Measurements from ENCODE around the gene CYP46A1.
"Not testable (repeated sequence)": the region's sequence is repeated elsewhere in the genome, so short reads cannot be mapped to it uniquely, and the experiment has no call there.

The CYP46A1 gene

GRCh38 chr14:99683619-99684409 lies at the start of gene CYP46A1:
Gene CYP46A1, plus strand, starts transcription at chr14:99684298. Its CDS starts 120 bp downstream, at chr14:99684418.
- peak; percentile 99 to 100 for DNase-seq

DNA sequence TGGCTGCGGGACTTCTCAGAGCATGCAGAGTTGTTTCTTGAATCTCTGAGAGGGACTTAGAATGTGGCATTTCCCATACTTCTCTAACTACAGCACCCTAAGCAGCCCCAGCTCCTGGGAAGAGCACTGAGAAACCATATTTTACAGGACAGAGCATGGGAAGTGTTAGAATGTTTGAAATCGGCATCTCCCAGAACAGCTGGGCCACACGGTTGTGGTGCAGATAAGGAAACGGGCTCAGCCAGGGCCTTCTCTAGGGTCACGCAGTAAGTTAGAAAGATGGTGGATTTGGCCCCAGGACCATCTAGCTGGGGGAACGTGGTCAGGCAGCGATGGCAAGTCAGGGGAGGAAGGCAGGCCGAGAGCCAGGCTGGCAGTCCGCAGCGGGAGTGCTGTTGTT lies 49.7 kb upstream of the CYP46A1 start:
- no peak for DNase-seq

GRCh38 chr14:99635116-99635515 lies 49.0 kb upstream of the CYP46A1 start:
- DNase-seq: no peak

- no peak for DNase-seq
Observed at GRCh38 chr14:99636487-99636886, 47.6 kb upstream of the CYP46A1 start.

- DNase-seq: no peak
Observed at GRCh38 chr14:99637624-99638023, 46.5 kb upstream of the CYP46A1 start.

- DNase-seq: not testable (repeated sequence)
Observed at GRCh38 chr14:99642771-99643170, 41.3 kb upstream of the CYP46A1 start.

- no peak for DNase-seq
Observed at GRCh38 chr14:99643343-99643742, 40.8 kb upstream of the CYP46A1 start.

DNA sequence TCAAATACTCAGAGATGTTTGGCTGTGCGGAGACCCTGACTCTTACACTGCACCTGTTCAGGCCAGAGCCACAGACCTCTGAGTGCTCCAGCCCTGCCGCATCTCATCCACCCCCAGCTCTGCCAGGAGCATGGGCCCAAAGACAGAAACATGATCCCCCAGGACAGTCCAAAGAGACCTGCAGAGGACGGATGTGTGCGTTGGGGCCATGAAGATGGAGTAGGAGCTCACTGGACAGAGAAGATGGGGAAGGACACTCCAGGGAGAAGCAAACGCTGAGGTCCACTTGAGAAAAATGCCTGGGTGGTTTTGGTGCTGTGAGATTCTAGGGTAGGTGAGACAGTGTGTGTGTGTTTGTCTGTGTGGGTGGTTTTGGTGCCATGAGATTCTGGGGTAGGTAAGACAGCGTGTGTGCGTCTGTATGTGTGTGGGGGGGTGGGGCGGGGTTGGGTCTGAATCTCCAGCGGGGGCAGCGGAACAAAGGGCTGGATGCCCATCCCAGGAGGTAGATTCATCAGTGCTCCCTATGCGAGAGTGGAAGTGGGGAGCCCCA lies 40.0 kb upstream of the CYP46A1 start:
- no peak for DNase-seq

- no peak for DNase-seq
Observed at GRCh38 chr14:99644723-99645544, 39.2 kb upstream of the CYP46A1 start, which contains the start of gene HHIPL1. Gene HHIPL1, plus strand, starts transcription at chr14:99645129. Its CDS starts 79 bp downstream, at chr14:99645208.

DNA sequence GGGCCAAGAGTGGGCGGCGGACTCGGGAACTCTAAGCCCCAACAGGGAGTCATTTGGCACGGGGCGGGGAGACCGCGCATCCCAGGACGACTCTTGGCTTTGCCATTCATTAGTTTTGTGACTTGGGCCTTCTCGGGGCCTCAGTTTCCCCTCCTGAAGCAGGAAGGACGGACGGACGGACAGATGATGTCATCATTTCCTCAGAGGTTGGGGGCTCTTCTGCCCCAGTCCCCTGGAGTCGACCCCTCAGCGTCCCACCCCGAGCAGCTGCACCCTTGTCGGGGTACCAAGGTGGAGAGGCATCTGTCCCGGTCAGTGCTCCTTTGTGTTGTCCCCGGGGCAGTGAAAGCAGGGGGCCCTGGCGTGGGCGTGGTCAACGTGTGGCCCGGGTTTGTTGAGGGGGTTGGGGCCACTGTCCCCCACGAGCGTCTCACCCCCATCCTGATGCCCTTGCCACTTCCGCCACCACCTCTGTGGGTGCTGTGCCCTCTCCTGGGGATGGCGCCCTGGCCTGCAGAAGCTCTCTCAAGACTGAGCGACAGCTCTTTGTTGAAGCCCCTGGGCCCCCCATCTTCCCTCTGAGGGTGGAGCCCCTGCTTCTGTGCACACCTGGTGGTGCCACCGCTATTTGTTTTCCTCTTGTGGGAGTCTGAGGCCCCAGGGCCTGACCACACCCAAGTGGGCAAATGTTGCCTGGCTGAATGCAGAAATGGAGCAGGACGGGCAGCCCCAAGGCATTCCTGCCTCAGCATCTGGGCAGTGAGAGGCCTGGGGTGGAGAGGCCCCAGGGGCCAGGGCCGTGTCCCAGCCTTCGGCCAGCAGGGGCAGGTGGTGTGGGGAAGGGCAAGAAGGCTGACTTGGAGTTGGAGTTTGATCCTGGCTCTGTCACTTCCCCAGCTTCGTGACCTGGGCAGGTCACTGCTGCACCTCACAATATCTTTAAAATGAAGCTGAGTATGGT lies 38.3 kb upstream of the CYP46A1 start:
- no peak for DNase-seq

DNA sequence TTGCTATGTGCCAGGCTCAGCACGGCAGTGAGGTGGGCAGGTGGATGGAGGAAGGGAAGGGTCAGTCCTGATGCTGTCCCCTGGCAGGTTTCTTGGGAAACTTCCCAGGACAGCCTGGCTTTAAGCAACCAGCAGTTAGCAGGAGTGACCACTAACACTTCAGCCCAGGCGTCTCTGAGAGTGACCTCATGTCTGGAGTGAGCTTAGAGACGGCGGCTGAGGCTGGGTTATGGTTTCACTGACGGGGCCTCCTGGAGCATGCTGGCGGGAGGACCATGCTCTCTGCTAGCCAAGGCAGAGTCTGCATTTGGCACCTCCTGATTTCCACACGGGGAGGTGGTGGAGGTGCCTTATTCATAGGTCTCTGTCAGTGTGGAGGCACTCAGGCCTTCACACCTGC lies 36.7 kb upstream of the CYP46A1 start:
- DNase-seq: no peak

DNA sequence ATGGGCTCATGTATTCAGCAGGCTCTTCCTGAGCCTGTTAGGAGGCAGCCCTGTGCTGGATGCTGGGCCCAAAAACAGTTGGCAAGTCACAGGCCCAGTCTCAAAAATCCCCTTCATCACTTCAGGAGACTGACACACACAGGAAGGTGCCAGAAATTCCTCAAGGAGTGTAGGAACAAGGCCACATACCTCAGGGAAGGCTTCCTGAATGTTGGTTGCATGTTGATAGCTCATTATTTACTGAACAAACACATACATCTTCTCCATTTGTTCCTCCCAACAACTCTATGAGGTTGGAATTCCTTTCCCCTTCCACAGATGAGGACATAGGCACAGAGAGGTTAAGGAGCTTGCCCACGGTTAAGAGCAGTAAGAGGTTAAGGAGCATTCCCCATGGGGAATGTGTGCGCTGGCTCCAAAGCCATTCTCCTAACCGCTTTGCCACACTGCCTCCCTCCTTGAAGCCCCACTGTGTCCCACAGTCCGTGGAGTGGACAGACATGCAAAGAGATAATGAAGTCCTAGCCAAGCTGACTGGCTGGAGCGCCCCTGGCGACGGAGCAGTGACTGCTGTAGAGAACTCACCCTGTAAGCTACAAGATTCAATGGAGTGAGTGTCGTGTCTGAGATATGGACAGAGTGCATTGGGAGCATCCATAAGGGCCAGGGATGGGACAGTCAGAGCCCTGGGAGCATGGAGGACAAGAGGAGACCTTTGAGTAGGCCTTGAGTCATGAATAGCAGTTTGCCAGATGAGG lies 35.9 kb upstream of the CYP46A1 start:
- DNase-seq: no peak

- DNase-seq: no peak
Observed at GRCh38 chr14:99649219-99649618, 34.9 kb upstream of the CYP46A1 start.

GRCh38 chr14:99649643-99650042 lies 34.5 kb upstream of the CYP46A1 start:
- DNase-seq: no peak

GRCh38 chr14:99650189-99650588 lies 33.9 kb upstream of the CYP46A1 start:
- DNase-seq: no peak

DNA sequence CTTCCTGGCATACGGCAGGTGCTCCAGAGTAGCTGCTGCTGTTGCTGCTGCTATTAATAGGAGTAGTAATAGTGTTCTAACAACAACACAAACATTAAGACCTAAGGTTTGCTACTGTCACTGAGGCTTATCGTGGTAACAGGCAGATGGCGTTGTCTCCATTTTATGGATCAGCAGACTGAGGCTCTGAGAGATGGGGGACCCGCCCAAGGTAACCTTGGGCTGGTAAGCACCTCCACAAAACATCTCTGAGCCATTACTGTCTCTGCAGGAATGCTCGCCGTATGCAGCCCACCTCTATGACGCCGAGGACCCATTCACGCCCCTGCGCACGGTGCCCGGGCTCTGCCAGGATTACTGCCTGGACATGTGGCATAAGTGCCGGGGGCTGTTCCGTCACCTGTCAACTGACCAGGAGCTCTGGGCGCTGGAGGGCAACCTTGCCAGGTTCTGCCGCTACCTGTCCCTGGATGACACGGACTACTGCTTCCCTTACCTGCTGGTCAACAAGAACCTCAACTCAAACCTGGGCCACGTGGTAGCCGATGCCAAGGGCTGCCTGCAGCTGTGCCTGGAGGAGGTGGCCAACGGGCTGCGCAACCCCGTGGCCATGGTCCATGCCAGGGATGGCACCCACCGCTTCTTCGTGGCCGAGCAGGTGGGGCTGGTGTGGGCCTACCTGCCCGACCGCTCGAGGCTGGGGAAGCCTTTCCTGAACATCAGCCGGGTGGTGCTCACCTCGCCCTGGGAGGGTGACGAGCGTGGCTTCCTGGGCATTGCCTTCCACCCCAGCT lies 31.9 kb upstream of the CYP46A1 start:
- DNase-seq: no peak

DNA sequence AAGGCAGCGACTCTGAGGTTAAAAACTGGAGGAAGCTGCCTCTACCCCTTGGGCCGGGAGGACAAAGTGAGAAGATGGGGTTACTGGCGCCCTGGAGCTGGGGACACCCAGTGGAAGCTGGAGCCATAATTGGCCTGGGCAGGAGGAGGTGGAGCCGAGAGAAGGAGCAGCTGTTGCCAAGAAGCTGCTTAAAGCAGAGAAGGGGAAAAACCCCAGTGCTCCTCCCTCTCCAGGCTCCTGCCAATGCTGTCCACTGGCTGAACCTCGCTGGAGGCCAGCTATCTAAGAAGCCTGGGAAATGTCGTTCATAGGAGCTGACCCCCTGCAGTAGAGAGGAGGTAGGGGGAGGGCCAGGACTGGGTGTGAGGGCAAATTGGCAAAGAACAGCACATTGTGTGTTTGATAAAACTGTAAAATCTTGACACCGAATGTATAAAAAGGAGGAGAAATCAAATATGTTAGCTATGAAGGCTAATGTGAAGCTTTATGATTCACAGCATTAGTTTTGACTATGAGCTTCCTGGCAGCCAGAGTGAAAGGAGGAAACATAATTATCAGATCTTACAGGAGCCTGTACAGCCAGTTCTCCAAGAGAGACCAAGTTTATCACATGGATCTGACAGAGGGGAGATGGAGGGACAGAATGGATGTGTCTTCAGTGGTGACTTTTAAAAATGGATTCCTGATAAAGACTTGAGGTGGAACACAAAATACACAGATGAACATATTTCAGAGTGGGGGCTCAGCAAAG lies 29.7 kb upstream of the CYP46A1 start:
- DNase-seq: no peak

GRCh38 chr14:99655521-99655920 lies 28.6 kb upstream of the CYP46A1 start:
- no peak for DNase-seq

- no peak for DNase-seq
Observed at GRCh38 chr14:99656171-99656570, 27.9 kb upstream of the CYP46A1 start.

GRCh38 chr14:99657645-99658155 lies 26.4 kb upstream of the CYP46A1 start:
- DNase-seq: no peak
